Vagina (tissue), 2 donors: ENCODE data around the gene PTOV1.

Source experiments
- POLR2A ChIP-seq, 2 donors: fragments of 450-650 bp; IDR thresholded peaks; one replicate each; pipeline ENCODE4 v1.6.1; 2017; ENCODE audit warnings: antibody characterized with exemption in 2 of 2, mild to moderate bottlenecking in 2 of 2, moderate library complexity in 2 of 2
- TF ChIP-seq, protein P1 (sequence below), 3 experiments: fragments of 450-650 bp in 2 of 3; fragments of 200-600 bp in 1 of 3; sonication (generic) in 1 of 3; IDR thresholded peaks; one replicate each; pipeline ENCODE4 v1.5.1; 2017 to 2019; ENCODE audit warnings: antibody characterized with exemption in 3 of 3, mild to moderate bottlenecking in 2 of 3, moderate library complexity in 2 of 3

DNA sequence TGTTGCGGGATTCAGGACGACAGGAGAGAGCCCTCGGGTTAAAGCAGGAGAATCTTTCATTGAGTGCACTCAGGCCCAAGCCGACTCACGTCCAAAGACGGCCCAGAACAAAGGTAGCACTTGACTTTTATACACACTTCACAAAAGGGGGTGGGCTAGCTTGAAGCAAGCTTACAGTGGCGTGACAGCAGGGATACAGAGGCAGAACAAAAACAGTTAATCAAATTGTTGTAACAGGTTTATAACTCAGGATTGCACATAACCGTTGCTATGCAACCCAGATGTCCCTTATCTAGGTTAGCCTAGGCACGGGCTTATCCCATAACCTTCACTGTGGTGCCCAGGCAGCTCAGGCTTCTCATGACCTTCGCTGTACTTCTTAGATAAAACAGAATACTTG lies 30.8 kb upstream of the PTOV1 start:
- TF ChIP-seq, protein P1, sequence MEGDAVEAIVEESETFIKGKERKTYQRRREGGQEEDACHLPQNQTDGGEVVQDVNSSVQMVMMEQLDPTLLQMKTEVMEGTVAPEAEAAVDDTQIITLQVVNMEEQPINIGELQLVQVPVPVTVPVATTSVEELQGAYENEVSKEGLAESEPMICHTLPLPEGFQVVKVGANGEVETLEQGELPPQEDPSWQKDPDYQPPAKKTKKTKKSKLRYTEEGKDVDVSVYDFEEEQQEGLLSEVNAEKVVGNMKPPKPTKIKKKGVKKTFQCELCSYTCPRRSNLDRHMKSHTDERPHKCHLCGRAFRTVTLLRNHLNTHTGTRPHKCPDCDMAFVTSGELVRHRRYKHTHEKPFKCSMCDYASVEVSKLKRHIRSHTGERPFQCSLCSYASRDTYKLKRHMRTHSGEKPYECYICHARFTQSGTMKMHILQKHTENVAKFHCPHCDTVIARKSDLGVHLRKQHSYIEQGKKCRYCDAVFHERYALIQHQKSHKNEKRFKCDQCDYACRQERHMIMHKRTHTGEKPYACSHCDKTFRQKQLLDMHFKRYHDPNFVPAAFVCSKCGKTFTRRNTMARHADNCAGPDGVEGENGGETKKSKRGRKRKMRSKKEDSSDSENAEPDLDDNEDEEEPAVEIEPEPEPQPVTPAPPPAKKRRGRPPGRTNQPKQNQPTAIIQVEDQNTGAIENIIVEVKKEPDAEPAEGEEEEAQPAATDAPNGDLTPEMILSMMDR (IDR thresholded peaks at IDR 0.05): no peak
- TF ChIP-seq POLR2A (IDR thresholded peaks at IDR 0.05): no peak
